Right atrium auricular region (tissue), 2 donors: ENCODE data around the gene TTLL8. TPM values are rescaled to one million over a fixed set of nuclear protein-coding genes. Genes with fewer than 3 reads are reported as not detected.
"Not testable (repeated sequence)": the region's sequence is repeated elsewhere in the genome, so short reads cannot be mapped to it uniquely, and the experiment has no call there.

Experiments used
- DNase-seq: peaks from one replicate; pipeline ENCODE4 v3.0.0-alpha.2; 2019; ENCODE audit warnings: low spot score
- H3K27ac ChIP-seq, 2 donors: fragments of 200-600 bp; sonication (generic); 1 replicate in 1 of 2; 2 replicates in 1 of 2; pipeline ENCODE4 v1.5.1; 2016 to 2019
- H3K27me3 ChIP-seq, 2 donors: fragments of 200-600 bp; sonication (generic); one replicate each; pipeline versions ENCODE4 v1.5.1 to v1.6.0; 2017 to 2019
- H3K36me3 ChIP-seq: fragments of 200-600 bp; sonication (generic); one replicate; pipeline ENCODE4 v1.5.1; 2016
- H3K4me1 ChIP-seq, 2 donors: fragments of 200-600 bp; sonication (generic); one replicate each; pipeline versions ENCODE4 v1.5.1 to v1.6.0; 2017 to 2019
- H3K4me3 ChIP-seq, 2 donors: fragments of 200-600 bp; sonication (generic); 1 replicate in 1 of 2; 2 replicates in 1 of 2; pipeline ENCODE4 v1.5.1; 2017 to 2019; ENCODE audit warnings: mild to moderate bottlenecking in 1 of 2, moderate library complexity in 1 of 2
- H3K9me3 ChIP-seq, 2 donors: fragments of 200-600 bp; sonication (generic); one replicate each; pipeline ENCODE4 v1.5.1; 2019
- CTCF ChIP-seq, 2 donors: fragments of 200-600 bp; sonication (generic); IDR thresholded peaks; one replicate each; pipeline ENCODE4 v1.5.1; 2019; ENCODE audit warnings: antibody characterized with exemption in 2 of 2
- total RNA-seq, 2 donors: library from RNA; depleted of rRNA; stranded (reverse); fragments of >200 nt; gene quantifications; one replicate each; pipeline ENCODE4 v1.1.0, GENCODE V29; 2016

The TTLL8 gene
- total RNA-seq, 2 donors from 2014 or later, result not detected

- H3K36me3 ChIP-seq, result no peaks in the 10 kb centered on the region
- peak overlapping the region in 1 of 2 donors; percentile 35 for H3K4me3 ChIP-seq
- peak in 1 of 2 donors; percentile 63 for TF ChIP-seq CTCF (IDR thresholded peaks at IDR 0.05)
- peaks cover 0 to 12% of the 10 kb centered on the region in 2 donors for H3K4me1 ChIP-seq
- H3K27ac ChIP-seq, result no peak overlapping the region
- H3K9me3 ChIP-seq, result peaks cover 0 to 25% of the 10 kb centered on the region in 2 donors
- H3K27me3 ChIP-seq, result peaks cover 10 to 12% of the 10 kb centered on the region in 2 donors
- DNase-seq, result no peak
Observed at GRCh38 chr22:49983148-49984042, 74.7 kb downstream of the TTLL8 start.

- H3K9me3 ChIP-seq, result peaks cover 0 to 24% of the 10 kb centered on the region in 2 donors
- H3K27ac ChIP-seq, H3K4me3 ChIP-seq, H3K36me3 ChIP-seq, DNase-seq: not testable (repeated sequence)
- H3K27me3 ChIP-seq, result peaks cover 10 to 12% of the 10 kb centered on the region in 2 donors
- H3K4me1 ChIP-seq, result peaks cover 0 to 12% of the 10 kb centered on the region in 2 donors
Observed at GRCh38 chr22:49981799-49982198, 76.3 kb downstream of the TTLL8 start.

- DNase-seq, result no peak
- Histone ChIP-seq H3K27ac (no peak overlapping the region), H3K27me3 (peaks cover 10 to 12% of the 10 kb centered on the region in 2 donors), H3K4me3 (no peak overlapping the region), H3K36me3 (no peaks in the 10 kb centered on the region), H3K4me1 (peaks cover 0 to 12% of the 10 kb centered on the region in 2 donors), H3K9me3 (peaks cover 0 to 9% of the 10 kb centered on the region in 2 donors)
- peak in 1 of 2 donors; percentile 65 for TF ChIP-seq CTCF (IDR thresholded peaks at IDR 0.05)
Observed at GRCh38 chr22:49979587-49980264, 78.4 kb downstream of the TTLL8 start.

GRCh38 chr22:49977578-49977977 is 80.5 kb downstream of the TTLL8 start:
- no peak overlapping the region for H3K4me3 ChIP-seq
- no peaks in the 10 kb centered on the region for H3K36me3 ChIP-seq
- no peak for TF ChIP-seq CTCF (IDR thresholded peaks at IDR 0.05)
- H3K27me3 ChIP-seq, result no peaks in the 10 kb centered on the region
- H3K27ac ChIP-seq, result no peak overlapping the region
- peaks cover 0 to under 1% of the 10 kb centered on the region in 2 donors for H3K4me1 ChIP-seq
- peaks cover 0 to 9% of the 10 kb centered on the region in 2 donors for H3K9me3 ChIP-seq
- no peak for DNase-seq

- TF ChIP-seq CTCF (IDR thresholded peaks at IDR 0.05), result no peak
- H3K9me3 ChIP-seq, result peaks cover 0 to 9% of the 10 kb centered on the region in 2 donors
- DNase-seq, result no peak
- peaks cover 0 to 10% of the 10 kb centered on the region in 2 donors for H3K4me1 ChIP-seq
- peak overlapping the region in 1 of 2 donors; percentile 55 for H3K27ac ChIP-seq
- H3K36me3 ChIP-seq, result no peaks in the 10 kb centered on the region
- H3K4me3 ChIP-seq, result no peak overlapping the region
- no peaks in the 10 kb centered on the region for H3K27me3 ChIP-seq
Observed at GRCh38 chr22:49976439-49977175, 81.5 kb downstream of the TTLL8 start.
